NCI-H774 (cell line): ENCODE data around the gene SNX17.

Experiments used
- DNase-seq: peaks from one replicate; lab custom pipeline; 2025; lab: John Stamatoyannopoulos, UW

The SNX17 gene

DNA sequence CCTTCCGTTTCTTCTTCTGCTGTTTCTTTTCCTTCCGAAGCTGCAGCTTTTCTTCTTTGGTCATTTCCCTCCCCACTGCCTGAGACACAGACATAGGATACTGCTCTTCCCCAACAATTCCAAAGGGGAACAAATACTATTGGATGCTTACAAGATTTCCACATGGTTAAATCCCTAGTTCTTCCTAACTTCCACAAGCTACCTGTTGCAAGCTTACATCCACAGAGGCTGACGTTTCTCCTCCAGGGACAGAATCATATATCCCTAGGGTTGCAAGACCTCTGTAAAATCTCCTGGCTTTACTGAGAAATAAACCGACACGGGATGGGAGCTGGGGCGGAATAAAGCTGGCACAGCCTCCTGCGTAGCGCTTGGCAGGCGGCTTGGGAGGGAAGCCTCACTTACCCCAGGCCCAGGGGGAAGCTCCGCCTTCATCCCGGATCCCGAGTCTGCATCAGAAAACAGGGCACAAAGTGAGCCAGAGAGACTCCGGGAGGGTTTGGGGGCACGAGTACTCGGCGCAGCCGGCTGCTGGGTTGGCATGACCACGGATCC lies 868 bp upstream of the SNX17 start:
- DNase-seq, result no peak

DNA sequence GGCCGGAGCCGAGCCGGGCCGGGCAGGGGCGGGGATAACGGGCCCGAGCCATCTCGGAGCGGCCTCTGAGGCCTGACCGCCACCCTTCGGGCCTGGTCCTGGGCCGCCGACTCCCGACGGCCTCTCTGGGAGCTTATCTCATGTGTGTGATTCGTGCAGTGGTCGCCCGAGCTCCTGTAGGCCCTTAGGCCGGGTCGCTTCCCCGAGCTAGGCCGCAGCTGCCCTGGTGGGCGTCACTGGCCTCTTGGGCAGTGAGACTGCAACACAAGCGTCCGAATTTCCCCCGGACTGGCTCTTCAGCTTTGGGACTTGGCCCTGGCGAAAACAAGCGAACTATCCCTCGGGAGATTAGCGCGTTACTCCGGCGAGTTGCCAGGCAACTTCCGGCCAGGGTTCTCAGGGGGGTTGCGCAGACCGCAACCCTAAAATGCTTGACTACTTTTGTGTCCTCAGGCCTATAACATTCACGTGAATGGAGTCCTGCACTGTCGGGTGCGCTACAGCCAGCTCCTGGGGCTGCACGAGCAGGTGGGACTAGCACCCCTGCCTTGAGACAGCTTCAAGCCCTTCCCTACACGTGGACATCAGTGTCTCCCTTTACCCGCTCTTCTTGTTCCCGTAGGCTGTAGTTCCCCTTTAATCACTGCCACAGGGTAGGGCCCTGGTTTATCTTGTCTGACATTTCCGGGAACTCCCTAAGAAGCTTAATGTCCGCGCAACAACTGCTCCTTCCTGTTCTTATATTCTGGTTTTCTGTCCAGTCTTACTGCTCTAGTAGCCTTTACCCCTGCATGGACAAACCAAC lies 602 bp downstream of the SNX17 start:
- no peak for DNase-seq

DNA sequence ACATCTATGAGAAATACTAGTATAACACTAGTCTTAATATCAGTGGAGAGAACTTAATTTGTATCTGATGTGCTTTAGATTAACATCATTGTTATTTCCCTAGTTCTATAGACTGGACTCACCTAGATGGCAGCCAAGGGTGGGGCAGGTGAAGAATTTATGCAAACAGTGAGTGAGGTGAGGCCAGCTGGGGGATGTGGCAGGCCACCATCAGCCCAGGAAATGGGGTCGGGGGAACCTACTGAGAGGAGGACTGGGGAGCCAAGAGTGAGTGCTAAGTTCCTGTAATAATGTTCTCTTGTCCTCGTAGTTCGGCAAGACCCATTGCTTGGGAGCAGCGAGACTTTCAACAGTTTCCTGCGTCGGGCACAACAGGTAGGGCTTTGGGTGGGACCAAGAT lies 2.5 kb downstream of the SNX17 start:
- DNase-seq, result no peak

DNA sequence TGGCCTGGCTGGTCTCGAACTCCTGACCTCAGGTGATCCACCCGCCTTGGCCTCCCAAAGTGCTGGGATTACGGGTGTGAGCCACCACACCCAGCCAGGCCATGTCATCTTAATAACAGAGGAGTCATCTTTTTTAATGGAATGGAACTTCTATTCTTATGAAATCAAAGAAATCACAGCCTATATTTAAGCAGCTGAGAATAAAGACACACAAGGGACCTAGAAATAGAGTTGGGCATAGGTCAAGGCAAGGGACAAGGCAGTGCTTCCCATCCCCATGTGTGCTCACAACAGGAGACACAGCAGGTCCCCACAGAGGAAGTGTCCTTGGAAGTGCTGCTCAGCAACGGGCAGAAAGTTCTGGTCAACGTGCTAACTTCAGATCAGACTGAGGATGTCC lies 3.2 kb downstream of the SNX17 start:
- no peak for DNase-seq

DNA sequence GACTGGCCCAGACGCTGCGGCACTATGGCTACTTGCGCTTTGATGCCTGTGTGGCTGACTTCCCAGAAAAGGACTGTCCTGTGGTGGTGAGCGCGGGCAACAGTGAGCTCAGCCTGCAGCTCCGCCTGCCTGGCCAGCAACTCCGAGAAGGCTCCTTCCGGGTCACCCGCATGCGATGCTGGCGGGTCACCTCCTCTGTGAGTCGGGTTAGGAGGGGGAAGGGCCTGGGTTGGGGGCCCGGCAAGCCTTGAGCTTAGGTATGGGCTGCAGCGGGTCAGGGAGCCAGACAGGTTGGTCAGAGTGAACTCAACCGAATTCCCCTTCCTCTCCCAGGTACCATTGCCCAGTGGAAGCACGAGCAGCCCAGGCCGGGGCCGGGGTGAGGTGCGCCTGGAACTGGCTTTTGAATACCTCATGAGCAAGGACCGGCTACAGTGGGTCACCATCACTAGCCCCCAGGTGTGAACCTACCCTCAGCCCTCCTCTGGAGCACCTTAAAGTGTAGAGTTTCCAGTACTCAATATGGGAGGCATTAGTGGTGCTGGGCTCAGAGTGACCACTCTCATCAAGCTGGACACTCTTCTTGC lies 5.2 kb downstream of the SNX17 start:
- DNase-seq, result no peak

DNA sequence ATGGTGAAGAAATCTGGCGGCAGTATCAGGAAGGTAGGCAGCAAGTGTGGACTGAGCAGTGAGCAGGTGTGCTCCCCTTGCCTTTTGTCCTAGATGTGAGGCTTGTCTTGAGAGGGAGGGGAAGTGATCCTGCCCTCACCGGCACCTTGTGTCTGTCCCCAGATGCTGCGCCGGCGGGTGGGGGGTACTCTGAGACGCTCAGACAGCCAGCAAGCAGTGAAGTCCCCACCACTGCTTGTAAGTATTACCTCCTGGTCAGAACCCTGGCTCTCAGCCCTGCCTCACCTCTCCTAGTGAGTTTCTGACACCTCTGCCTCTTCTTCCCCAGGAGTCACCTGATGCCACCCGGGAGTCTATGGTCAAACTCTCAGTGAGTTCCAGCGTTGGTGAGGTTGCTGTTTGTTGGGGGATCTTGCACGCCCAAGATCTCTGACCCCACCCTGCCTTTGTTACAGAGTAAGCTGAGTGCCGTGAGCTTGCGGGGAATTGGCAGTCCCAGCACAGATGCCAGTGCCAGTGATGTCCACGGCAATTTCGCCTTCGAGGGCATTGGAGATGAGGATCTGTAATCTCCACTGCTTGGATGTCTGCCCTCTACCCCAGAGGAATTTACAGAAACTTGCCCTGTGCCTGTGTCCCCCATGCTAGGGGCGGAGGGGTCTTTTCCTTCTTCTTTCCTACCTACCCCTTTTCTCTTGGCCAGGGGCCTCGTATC lies 5.9 kb downstream of the SNX17 start:
- no peak for DNase-seq

DNA sequence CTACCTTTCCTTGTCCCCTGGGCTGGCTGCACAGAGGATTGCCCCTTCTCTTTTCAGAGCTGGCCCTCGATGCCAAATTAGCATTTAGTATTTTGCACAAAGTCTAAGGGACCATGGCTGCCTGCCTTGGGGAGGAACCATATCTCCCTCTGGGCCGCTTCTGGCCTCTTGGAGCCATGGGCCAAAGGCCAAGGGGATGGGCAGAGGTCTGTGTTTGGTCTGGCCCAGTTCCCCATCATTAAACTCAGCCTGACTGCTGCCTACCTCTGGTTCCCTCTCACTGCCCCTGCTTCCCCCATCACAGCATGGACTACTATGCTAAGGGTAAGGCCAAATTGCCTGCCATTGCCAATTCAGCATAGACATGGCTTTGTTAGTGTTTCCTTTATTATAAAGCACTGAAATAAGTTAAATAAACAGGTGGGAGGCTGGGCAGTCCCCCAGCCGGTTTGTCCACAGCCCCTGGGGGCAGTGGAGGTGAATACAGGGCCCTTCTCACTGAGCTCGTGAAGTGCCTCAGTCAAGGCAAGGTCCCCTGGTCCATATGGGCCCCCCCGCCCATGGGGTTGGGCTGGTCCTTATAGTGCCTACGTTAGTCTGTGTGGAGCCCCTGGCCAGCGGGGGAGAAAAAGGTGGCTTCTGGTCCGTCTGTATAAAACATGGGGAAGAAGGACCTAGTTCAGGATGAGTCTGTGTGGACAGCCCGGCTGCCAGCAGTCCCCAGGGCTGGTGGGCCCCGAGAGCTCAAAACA lies 6.6 kb downstream of the SNX17 start:
- DNase-seq, result no peak

DNA sequence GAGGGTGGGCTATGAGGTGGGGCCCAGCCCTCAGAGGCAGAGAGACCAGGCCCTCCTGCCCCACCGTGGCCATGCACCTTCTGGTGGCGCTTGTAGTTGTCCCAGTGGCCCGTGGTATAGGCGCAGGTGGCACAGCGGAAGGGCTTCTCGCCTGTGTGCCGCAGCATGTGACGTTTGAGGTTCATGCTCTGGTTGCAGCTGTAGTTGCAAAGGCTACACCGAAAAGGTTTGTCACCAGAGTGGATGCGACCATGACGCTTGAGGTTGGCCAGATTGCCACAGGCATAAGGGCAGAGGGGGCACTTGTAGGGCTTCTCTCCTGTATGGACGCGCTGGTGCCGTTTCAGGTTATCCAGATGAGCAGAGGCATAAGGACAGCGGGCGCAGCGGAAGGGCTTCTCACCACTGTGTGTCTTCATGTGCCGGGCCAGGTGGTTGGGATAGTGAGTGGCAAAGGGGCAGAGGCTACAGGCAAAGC lies 7.2 kb downstream of the SNX17 start:
- DNase-seq, result no peak

DNA sequence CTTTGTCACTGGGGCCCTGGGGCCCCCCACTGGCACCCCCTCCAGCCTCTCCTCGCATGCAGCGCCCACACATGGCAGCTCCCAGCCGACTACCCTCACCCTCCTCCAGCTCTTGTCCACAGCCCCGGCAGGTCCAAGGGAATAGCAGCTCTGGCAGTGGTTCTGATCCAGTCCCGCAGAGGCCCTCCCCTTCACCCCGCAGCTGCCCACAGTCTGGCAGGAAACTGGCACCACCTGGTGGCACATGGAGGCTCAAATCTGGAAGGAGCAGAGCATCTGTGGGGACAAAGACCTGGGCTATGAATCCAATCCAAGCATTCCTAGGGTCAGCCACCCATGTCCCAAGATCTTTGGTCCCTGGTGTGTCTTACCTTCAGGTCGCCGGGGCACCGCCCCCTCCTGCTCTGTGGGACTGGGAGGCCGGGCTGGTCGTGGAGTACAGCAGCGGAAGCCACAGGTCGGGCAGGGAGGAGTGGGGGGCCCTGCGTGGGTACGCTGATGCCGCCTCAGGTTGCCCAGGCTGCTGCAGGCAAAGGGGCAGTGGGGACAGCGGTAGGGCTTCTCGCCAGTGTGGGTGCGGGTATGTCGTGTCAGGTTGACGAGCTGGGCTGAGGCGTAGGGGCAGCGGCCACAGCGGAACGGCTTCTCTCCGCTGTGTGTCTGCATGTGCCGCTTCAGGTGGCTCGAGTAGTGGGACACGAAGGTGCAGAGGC lies 7.8 kb downstream of the SNX17 start:
- no peak for DNase-seq

DNA sequence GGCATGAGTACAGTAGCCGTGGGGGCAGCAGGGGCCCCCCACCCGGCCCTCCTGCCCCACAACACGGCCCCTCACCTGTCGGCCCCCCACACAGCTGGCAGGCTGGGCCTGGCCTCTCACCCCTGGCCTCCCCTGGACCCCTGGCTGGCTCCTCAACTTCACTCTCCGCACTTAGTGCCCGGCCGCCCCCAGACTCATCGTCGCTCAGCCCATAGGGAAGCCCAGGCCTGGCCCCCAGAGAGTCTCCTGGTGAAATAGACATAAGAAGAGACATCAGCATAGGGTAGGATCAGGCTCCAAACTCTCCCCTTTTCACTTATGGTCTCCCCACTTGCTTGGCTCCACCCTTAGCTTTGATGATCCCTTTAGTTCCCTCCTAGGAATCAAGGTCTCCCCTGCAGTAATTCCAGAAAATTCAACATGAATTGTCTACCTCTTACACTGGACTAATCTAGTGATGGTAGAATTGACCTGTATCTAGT lies 8.4 kb downstream of the SNX17 start:
- DNase-seq, result no peak

DNA sequence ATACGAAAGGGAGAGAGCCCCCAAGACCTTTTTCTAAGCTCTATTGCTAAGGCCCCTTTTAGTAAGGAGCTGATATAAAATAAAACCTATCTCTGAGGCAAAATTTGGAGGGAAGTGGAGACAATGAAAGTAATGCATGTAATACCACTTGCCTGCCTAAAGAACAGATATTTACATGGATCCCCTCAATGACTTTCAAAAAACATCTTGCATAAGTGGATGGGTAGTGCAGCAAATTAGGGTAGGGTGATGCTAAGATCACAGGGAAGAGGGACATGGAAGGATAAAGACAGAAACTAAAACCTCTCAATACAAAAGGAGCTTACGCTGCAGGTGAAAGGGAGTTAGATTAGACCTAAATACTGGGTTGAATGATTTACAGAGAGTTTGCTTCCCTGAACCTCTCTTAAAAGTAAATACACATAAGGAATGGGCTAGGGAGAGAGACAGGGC lies 9.0 kb downstream of the SNX17 start:
- no peak for DNase-seq

DNA sequence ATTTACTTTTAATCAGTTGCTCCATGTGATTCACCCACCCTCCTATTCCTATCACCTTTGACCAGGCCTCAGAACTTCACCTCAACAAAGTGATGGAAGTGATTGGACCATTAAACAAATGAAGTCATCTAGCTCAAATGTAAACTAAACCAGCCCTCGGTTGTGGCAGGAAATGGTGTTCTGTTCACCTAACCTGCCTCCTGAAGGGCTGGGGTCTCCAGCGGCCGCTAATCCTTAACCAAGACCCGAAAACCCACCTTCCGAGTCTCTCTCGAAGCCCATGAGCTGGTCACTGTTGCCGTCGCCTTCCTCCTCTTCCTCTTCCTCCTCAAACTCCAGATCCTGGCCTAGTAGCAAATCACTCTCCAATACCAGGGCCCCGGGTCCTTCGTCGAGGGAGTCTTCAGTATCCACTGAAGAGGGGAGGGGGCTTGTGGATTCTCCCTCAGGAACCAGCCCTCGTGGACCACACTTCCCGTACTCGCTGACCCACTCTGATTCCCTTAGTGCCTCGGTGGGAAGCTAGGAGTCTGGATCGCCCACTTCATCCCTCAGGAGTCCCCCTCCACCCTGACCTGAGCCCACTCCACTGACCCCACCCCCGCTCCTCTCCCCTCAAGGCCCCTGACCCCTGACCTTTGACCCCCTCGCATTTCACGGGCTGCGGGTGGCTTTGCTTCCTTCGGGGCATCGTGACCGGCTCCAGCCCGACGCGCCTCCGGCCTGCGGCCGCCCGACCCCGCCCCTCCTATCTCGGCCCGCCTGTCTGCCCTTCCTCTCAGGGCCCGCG lies 9.6 kb downstream of the SNX17 start:
- DNase-seq, result peak; percentile 44

DNA sequence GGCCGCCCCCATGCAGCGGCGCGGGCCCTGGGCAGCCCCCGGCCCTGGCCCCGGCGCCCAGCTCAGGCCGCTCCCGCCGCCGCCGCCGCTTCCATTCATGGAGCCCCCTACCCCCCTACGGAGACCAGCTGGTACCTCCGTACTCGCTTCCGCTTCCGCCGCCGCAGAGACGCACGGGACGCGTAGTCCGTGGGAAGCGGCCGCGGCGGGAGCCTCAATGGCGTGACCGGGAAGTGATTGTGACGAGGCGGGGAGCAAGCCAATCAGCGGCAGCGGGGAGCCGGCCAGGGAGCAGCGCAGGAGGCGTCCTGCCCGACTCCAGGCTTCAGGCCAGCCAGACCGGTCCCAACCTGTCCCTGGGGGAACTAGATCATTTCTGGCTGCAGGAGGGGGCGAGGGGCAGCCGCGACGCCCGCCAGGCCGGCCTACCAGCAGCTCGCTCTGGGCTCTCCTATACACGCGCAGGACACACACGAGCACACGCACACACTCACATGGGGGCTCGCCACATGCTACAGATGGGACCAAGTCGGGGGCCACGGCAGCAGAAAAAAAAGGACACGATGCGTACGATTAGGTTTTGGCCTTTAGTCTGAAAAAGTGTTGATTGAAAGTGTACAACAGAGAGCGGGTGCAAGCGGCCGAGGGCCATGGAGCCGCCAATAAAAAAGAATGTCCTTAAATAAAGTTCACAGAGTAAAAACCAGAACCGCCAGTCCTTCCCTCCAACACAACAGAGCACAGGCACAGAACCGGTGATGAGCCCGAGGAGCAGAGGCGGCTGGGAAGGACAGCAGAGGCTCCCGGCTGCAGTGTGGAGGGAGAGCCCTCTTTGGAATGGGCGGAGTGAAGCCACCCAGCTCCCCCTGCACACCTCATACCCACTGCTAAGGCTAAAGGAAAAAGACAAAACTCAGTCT lies 10.5 kb downstream of the SNX17 start, which contains the start of gene ZNF513:
ZNF513 (minus strand) TSS at position 109 of the 920 bp plus-strand sequence. CDS start 208 bp downstream, outside the sequence.
- DNase-seq, result peak; percentile 95

DNA sequence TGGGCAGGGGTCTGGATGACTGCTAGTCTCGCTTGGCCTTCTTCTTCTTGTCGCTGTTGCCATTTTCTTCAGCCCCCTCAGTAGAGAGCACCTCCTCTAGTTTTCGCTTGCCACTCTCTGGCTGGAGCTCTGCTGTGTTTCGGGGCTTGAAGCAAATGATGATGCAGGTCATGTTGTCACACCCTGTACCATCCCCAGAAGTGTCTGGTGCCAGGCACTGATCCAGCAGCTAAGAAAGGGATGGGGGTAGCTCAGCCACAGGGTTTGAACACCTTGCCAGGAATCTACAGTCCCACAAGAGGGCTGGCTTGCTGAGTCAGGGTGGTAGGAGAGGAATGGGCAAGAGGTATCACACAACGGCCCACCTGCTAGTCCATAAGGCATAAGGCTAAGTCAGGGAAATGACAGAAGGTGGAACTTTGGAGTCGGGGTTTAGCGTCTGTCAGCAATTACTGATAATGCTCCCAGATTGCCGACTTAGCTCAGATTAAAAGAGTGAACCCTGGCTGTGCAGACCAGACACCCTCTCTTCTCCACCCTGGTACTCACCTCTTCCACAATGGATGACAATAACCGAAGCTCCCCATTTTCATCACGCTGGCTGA lies 11.3 kb downstream of the SNX17 start:
- DNase-seq, result no peak

DNA sequence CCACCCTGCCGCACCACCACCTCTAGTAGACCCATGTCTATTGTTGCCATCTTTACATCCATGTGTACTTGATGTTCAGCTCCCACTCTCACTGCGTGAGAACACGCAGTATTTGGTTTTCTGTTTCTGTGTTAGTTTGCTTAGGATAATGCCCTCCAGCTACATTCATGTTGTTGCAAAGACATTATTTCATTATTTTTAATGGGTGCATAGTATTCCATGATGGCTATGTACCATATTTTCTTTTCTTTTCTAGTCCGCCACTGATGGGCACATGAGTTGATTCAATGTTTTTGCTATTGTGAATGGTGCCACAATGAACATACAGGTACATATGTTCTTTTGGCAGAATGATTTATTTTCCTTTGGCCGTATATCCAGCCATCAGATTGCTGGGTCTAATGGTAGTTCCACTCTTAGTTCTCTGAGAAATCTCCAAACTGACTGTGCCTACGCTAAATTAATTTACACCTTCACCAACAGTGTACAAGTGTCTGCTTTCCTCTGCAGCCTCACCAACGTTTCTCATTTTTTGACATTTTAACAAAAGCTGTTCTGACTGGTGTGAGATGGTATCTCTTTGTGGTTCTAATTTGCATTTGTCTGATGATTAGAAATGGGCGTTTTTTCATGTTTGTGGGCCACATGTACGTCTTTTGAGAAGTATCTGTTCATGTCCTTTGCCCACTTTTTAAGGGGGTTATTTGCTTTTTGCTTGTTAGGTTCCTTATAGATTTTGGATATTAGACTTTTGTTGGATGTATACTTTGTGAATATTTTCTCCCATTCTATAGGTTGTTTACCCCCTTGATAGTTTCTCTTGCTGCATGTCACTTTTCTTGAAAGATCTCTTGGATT lies 20.6 kb downstream of the SNX17 start:
- DNase-seq, result no peak

DNA sequence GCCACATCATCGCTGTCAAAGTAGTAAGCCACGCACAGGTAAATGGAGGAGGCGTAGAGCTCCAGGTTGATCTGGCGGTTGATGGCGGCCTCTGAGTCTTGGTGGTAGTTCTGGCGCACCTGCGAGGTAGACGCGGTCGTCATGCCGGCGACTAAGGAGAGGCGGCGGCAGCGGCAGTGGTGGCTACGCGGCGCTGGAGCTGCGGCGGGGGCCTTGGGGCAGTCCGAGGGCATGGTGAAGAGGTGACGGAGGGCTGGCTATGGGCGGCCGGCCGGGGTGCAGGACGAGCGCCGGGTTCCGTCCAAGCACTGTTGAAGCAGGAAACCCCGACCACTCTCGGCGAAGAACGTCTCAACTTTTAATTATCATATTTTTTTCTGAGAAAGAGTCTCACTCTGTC lies 22.8 kb downstream of the SNX17 start:
- DNase-seq, result no peak

DNA sequence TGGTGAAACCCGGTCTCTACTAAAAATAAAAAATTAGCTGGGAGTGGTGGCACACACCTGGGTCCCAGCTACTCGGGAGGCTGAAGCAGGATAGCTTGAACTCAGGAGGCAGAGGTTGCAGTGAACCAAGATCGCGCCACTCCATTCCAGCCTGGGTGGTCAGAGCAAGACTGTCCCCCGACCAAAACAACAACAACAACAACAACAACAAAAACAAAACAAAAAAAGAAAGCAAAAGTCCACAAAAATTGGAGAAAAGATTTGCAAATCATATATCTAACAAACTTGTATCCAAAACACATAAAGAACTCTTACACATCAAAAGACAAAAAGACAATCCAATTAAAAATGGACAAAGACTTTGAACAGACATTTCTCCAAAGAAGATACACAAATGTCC lies 28.5 kb downstream of the SNX17 start:
- no peak for DNase-seq
